ENCODE measurements around the gene PYHIN1.
A peak's percentile ranks its signal among the peaks of the same experiment; 100 is the strongest.

PYHIN1 gene

GRCh38 chr1:159014003-159014571 lies 82.7 kb downstream of the PYHIN1 start:
- DNase-seq (ENCODE audit: low spot score): no peak

DNA sequence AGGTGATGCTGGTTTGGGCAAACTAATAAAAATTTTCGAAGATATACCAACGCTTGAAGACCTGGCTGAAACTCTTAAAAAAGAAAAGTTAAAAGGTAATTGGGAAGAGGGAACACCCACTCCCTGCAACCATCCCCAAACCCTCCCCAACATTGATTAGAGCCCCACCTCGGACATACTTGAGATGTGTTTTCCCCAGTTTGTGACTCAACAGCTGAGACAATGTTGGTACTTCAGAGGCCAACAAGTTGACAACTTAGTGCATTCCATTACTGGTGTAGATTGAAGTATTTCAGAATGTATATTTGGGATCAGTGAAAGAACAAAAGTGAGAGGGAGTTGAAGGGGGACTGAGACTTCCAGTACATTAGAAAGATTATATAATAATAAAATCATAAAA lies 83.5 kb downstream of the PYHIN1 start:
- DNase-seq (ENCODE audit: low spot score): no peak

DNA sequence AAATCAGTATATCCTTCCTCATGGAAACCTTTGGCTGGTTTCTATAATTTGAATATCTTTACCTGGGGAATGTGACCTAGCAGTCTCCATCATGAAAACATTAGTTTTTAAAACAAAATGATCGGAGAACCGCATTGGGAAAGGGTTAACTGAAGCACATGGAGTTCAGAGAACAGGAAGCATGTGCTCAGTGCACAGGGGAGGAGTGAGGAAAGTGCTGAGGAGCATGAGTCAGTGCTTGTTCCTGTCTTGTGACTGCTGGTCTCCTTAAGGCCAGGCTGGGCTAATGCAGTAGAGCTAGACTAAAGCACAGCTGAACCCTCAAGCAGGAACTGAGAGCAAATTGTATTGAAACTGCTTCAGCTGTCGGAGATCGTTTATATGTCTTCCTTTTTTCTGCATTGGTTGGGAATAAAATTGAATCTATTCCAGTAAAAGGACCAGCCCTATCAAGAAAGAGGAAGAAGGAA lies 84.1 kb downstream of the PYHIN1 start:
- peak; percentile 83 for DNase-seq (ENCODE audit: low spot score)

GRCh38 chr1:159023723-159024122 lies 92.4 kb downstream of the PYHIN1 start:
- no peak for DNase-seq (ENCODE audit: low spot score)

DNA sequence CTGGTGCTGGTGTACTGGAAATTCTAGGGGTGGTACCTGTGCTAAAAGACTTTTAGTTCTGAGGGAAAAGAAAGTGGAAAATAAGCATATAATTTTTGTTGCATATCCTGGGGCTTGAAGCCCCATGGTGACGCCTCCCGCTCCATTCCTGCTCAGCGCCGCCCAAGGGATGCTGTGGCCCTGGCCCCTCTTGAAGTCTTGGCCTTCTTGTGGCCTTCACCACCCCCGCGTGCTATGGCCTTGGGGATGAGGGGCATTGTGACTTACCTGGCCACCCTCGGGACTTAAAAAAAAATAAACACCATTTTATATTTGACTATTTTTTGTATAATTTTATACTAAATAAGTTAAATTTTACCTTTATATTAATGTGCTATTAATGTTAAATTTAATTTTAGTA lies 93.7 kb downstream of the PYHIN1 start:
- no peak for DNase-seq (ENCODE audit: low spot score)

All from Ammon's horn (tissue), 1 donor.